Activated CD4-positive, alpha-beta T cell treated with anti-CD3 and anti-CD28 coated beads, Interleukin-2, amount 10 ng/mL, durations not matched to agents 7 days and 5 days (primary cell): ENCODE data around the gene TRIM52. TPM values are rescaled to one million over a fixed set of nuclear protein-coding genes. Genes with fewer than 3 reads are reported as not detected.

ENCODE experiments used
- CTCF ChIA-PET: fragments of 350-600 bp; sonication (Branson Sonifier 250); formaldehyde crosslinking; loops from one replicate; lab custom pipeline; 2021; ENCODE audit warnings: antibody characterized with exemption; lab: Charles Lee
- POLR2A ChIA-PET: fragments of 350-600 bp; sonication (Branson Sonifier 250); formaldehyde crosslinking; loops from one replicate; lab custom pipeline; 2021; ENCODE audit warnings: antibody characterized with exemption; lab: Charles Lee
- DNase-seq: peaks from one replicate; pipeline ENCODE4 v3.0.0-alpha.2; 2020
- H3K27ac Mint-ChIP-seq: one replicate; pipeline ENCODE4 v1.8.0; 2021; ENCODE audit warnings: mild to moderate bottlenecking, moderate library complexity, mixed read lengths
- H3K27me3 Mint-ChIP-seq: one replicate; pipeline ENCODE4 v1.8.0; 2021; ENCODE audit warnings: mixed read lengths
- H3K36me3 Mint-ChIP-seq: one replicate; pipeline ENCODE4 v1.8.0; 2021; ENCODE audit warnings: low read depth, mixed read lengths
- H3K4me1 Mint-ChIP-seq: one replicate; pipeline ENCODE4 v1.8.0; 2021; ENCODE audit warnings: mixed read lengths
- H3K4me3 Mint-ChIP-seq: one replicate; pipeline ENCODE4 v1.8.0; 2021; ENCODE audit warnings: mild to moderate bottlenecking, moderate library complexity, mixed read lengths
- H3K9me3 Mint-ChIP-seq: one replicate; pipeline ENCODE4 v1.8.0; 2021; ENCODE audit warnings: mixed read lengths
- total RNA-seq, 2 experiments: library from RNA; stranded (reverse); gene quantifications; one replicate each; pipeline ENCODE4 v1.2.3, GENCODE V29; 2021

TRIM52 gene
- total RNA-seq, 2 experiments from 2014 or later: 29.6 to 29.9 TPM

- Mint-ChIP-seq H3K36me3 (peaks cover 77% of the 10 kb centered on the region), H3K9me3 (no peaks in the 10 kb centered on the region), H3K4me1 (peaks cover 31% of the 10 kb centered on the region), H3K4me3 (no peak overlapping the region), H3K27me3 (no peaks in the 10 kb centered on the region), H3K27ac (peak overlapping the region; percentile 13)
- POLR2A ChIA-PET: interaction anchor here (1.4 kb wide), 1 partner anchor 12 kb away, joined by 10 read pairs; the partner anchor contains the start of gene TRIM41
- CTCF ChIA-PET: no interaction called here
- DNase-seq: no peak
Observed at GRCh38 chr5:181235689-181236366, 25.1 kb downstream of the TRIM52 start.

- H3K27me3 Mint-ChIP-seq: no peaks in the 10 kb centered on the region
- peaks cover 33% of the 10 kb centered on the region for H3K4me1 Mint-ChIP-seq
- ChIA-PET POLR2A (interaction anchor here (1.3 to 1.4 kb wide), 2 partner anchors 11 to 44 kb away, joined by 5 to 10 read pairs; partner anchors contain the start of gene TRIM41), CTCF (no interaction called here)
- no peak for DNase-seq
- peaks cover 79% of the 10 kb centered on the region for H3K36me3 Mint-ChIP-seq
- no peak overlapping the region for H3K4me3 Mint-ChIP-seq
- peak overlapping the region; percentile 9 for H3K27ac Mint-ChIP-seq
- H3K9me3 Mint-ChIP-seq: no peaks in the 10 kb centered on the region
Observed at GRCh38 chr5:181235323-181235688, 25.6 kb downstream of the TRIM52 start.

DNA sequence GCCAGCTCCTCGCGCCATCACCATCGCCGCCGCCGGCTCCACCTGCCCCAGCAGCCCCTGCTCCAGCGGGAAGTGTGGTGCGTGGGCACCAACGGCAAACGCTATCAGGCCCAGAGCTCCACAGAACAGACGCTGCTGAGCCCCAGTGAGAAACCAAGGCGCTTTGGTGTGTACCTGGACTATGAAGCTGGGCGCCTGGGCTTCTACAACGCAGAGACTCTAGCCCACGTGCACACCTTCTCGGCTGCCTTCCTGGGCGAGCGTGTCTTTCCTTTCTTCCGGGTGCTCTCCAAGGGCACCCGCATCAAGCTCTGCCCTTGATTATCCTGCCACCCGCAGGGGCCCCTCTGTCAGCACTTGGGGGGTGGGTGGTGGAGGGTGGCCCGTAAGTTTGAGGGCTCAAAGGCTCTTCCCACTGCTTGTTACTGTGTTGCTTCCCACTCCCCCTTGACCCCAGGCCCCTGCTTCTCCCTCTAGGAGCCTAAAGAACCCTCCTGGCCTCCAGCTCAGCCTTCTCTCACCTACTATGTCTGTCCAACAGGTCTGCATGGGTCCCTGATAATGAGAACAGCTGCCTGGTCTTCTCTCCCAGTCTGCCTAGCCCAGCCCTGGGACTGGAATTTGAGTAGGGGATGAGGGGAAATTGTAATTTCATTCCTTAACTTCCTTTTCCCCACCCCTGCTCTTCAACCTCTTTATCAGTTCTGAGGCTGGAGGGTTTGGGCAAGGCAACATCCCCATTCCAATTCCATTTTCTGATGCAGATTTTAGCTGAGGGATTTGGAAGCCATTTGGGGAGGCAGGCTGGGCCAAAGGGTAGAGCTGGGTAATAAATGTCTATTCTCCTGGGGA is 26.3 kb downstream of the TRIM52 start:
- POLR2A ChIA-PET: interaction anchor here (1.3 to 1.4 kb wide), 2 partner anchors 11 to 43 kb away, joined by 5 to 10 read pairs; partner anchors contain the start of gene TRIM41
- no peaks in the 10 kb centered on the region for H3K9me3 Mint-ChIP-seq
- peak overlapping the region; percentile 9 for H3K27ac Mint-ChIP-seq
- H3K27me3 Mint-ChIP-seq: no peaks in the 10 kb centered on the region
- peaks cover 36% of the 10 kb centered on the region for H3K4me1 Mint-ChIP-seq
- H3K36me3 Mint-ChIP-seq: peaks cover 75% of the 10 kb centered on the region
- DNase-seq: no peak
- no peak overlapping the region for H3K4me3 Mint-ChIP-seq
- CTCF ChIA-PET: interaction anchor here (1.3 kb wide), 1 partner anchor 8 kb away, joined by 3 read pairs; no protein-coding TSS in a partner anchor

DNA sequence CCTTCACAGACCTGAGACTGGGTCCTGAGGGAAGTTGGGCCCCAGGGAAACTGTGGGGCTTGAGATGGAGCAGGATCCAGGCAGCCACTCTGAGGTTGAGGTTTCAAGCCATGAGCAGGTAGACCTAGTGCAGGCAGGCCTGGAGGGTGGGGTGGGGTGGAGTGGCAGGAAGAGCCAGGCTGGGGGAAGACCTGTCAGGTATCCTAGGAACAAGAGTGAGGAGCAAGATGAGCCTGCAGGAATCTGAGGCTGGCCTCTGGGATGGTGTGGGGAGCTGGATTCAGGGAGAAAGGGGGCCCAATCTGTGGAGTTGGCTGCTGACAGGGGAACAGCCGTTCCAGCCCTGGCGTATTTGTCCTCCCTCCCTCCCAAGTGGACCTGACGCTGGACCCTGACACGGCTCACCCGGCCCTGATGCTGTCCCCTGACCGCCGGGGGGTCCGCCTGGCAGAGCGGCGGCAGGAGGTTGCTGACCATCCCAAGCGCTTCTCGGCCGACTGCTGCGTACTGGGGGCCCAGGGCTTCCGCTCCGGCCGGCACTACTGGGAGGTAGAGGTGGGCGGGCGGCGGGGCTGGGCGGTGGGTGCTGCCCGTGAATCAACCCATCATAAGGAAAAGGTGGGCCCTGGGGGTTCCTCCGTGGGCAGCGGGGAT is 27.0 kb downstream of the TRIM52 start:
- POLR2A ChIA-PET: interaction anchor here (1.3 to 1.4 kb wide), 2 partner anchors 10 to 42 kb away, joined by 5 to 10 read pairs; partner anchors contain the start of gene TRIM41
- CTCF ChIA-PET: interaction anchor here (1.3 kb wide), 1 partner anchor 9 kb away, joined by 3 read pairs; no protein-coding TSS in a partner anchor
- H3K27ac Mint-ChIP-seq: no peak overlapping the region
- H3K4me3 Mint-ChIP-seq: no peak overlapping the region
- H3K27me3 Mint-ChIP-seq: no peaks in the 10 kb centered on the region
- peaks cover 36% of the 10 kb centered on the region for H3K4me1 Mint-ChIP-seq
- no peak for DNase-seq
- no peaks in the 10 kb centered on the region for H3K9me3 Mint-ChIP-seq
- peaks cover 74% of the 10 kb centered on the region for H3K36me3 Mint-ChIP-seq

DNA sequence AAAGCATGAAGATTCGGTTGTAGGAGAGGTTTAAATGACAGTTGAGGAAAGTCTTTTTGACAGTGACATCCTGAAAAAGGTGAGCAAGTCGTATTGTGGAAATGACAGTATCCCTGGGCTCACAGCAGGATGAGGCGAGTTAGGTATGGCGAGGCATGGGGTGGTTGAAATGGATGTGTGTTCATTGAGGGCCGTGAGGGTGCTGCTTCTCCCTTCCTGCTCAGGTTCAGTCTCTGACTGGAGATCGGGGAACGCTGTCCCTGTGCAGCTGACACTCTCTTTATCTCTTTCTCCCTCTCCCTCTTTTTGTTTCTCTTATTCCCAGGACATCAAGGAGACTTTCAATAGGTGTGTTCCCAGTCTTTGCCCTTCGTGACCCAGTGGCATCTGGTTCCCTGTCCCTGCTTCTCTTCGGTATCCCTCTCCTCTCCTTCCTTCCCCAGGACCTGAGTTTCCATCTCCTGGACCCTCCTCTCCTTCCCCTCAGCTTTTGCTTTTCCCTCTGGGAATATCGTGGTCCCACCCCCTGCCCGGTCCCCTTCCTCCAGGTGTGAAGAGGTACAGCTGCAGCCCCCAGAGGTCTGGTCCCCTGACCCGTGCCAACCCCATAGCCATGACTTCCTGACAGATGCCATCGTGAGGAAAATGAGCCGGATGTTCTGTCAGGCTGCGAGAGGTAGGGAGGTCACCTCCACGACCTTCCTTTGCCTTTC is 27.7 kb downstream of the TRIM52 start:
- Mint-ChIP-seq H3K27ac (no peak overlapping the region), H3K36me3 (peaks cover 68% of the 10 kb centered on the region), H3K27me3 (no peaks in the 10 kb centered on the region), H3K9me3 (no peaks in the 10 kb centered on the region), H3K4me3 (no peak overlapping the region), H3K4me1 (peaks cover 32% of the 10 kb centered on the region)
- CTCF ChIA-PET: interaction anchor here (1.0 to 1.1 kb wide), 4 partner anchors 8 to 14 kb away, joined by 3 to 4 read pairs (median 3); partner anchors contain the start of gene TRIM41
- DNase-seq: no peak
- POLR2A ChIA-PET: no interaction called here

DNA sequence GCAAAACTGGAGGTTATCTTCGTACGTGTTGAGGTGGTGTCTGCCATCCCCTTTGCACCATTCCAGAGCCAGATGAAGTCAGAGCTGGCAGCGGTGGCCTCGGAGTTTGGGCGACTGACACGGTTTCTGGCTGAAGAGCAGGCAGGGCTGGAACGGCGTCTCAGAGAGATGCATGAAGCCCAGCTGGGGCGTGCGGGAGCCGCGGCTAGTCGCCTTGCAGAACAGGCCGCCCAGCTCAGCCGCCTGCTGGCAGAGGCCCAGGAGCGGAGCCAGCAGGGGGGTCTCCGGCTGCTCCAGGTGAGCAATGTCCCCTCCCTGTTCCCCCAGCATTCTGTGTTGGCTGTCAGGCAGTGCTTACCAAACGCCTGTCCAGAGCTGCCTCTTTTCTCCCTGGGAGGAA is 28.4 kb downstream of the TRIM52 start:
- POLR2A ChIA-PET: no interaction called here
- no peak overlapping the region for H3K4me3 Mint-ChIP-seq
- no peaks in the 10 kb centered on the region for H3K9me3 Mint-ChIP-seq
- no peaks in the 10 kb centered on the region for H3K27me3 Mint-ChIP-seq
- H3K4me1 Mint-ChIP-seq: peaks cover 26% of the 10 kb centered on the region
- no peak for DNase-seq
- peaks cover 61% of the 10 kb centered on the region for H3K36me3 Mint-ChIP-seq
- CTCF ChIA-PET: interaction anchor here (1.0 to 1.1 kb wide), 4 partner anchors 9 to 14 kb away, joined by 3 to 4 read pairs (median 3); partner anchors contain the start of gene TRIM41
- no peak overlapping the region for H3K27ac Mint-ChIP-seq

GRCh38 chr5:181231432-181231831 is 29.5 kb downstream of the TRIM52 start:
- Mint-ChIP-seq H3K27me3 (no peaks in the 10 kb centered on the region), H3K4me3 (no peak overlapping the region), H3K9me3 (no peaks in the 10 kb centered on the region), H3K4me1 (peaks cover 25% of the 10 kb centered on the region), H3K27ac (no peak overlapping the region), H3K36me3 (peaks cover 51% of the 10 kb centered on the region)
- CTCF ChIA-PET: interaction anchor here (1.0 to 1.7 kb wide), 2 partner anchors 9 to 14 kb away, joined by 3 to 4 read pairs; no protein-coding TSS in a partner anchor
- no peak for DNase-seq
- POLR2A ChIA-PET: no interaction called here

- ChIA-PET POLR2A (no interaction called here), CTCF (interaction anchor here (1.7 to 2.4 kb wide), 2 partner anchors 8 to 10 kb away, joined by 4 to 10 read pairs; no protein-coding TSS in a partner anchor)
- peak overlapping the region; percentile 9 for H3K27ac Mint-ChIP-seq
- H3K27me3 Mint-ChIP-seq: no peaks in the 10 kb centered on the region
- H3K9me3 Mint-ChIP-seq: no peaks in the 10 kb centered on the region
- peaks cover 33% of the 10 kb centered on the region for H3K4me1 Mint-ChIP-seq
- no peak overlapping the region for H3K4me3 Mint-ChIP-seq
- no peak for DNase-seq
- peaks cover 44% of the 10 kb centered on the region for H3K36me3 Mint-ChIP-seq
Observed at GRCh38 chr5:181230551-181230950, 30.4 kb downstream of the TRIM52 start.

GRCh38 chr5:181229996-181230395 is 30.9 kb downstream of the TRIM52 start:
- Mint-ChIP-seq H3K9me3 (no peaks in the 10 kb centered on the region), H3K27ac (peak overlapping the region; percentile 43), H3K4me3 (peak overlapping the region; percentile 10), H3K27me3 (no peaks in the 10 kb centered on the region), H3K4me1 (peaks cover 38% of the 10 kb centered on the region), H3K36me3 (peaks cover 38% of the 10 kb centered on the region)
- ChIA-PET POLR2A (no interaction called here), CTCF (interaction anchor here (1.2 to 2.4 kb wide), 4 partner anchors 11 to 62 kb away, joined by 3 to 10 read pairs (median 3); no protein-coding TSS in a partner anchor)
- DNase-seq: no peak

- Mint-ChIP-seq H3K36me3 (peaks cover 12% of the 10 kb centered on the region), H3K27ac (peak overlapping the region; percentile 99), H3K4me1 (peaks cover 67% of the 10 kb centered on the region), H3K27me3 (peaks cover 5% of the 10 kb centered on the region), H3K9me3 (no peaks in the 10 kb centered on the region), H3K4me3 (peak overlapping the region; percentile 97)
- DNase-seq: no peak
- POLR2A ChIA-PET: interaction anchor here (0.7 to 2.1 kb wide), 2 partner anchors 10 to 40 kb away, joined by 3 to 10 read pairs; no protein-coding TSS in a partner anchor
- CTCF ChIA-PET: interaction anchor here (0.9 to 1.2 kb wide), 3 partner anchors 27 to 52 kb away, joined by 3 to 4 read pairs (median 3); no protein-coding TSS in a partner anchor
Observed at GRCh38 chr5:181224390-181225229, 36.3 kb downstream of the TRIM52 start.
